Measurements from ENCODE around the gene TOM1L2.

Gene TOM1L2

GRCh38 chr17:17994271-17995069, 22.3 kb upstream of the TOM1L2 start:
- TF ChIP-seq CTCF (IDR thresholded peaks at IDR 0.05; ENCODE audit: extremely low read depth, missing control alignments), result no peak
- no peak for DNase-seq (ENCODE audit: low spot score)

GRCh38 chr17:17993852-17994251, 21.7 kb upstream of the TOM1L2 start:
- DNase-seq (ENCODE audit: low spot score), result no peak
- no peak for TF ChIP-seq CTCF (IDR thresholded peaks at IDR 0.05; ENCODE audit: extremely low read depth, missing control alignments)

- TF ChIP-seq CTCF (IDR thresholded peaks at IDR 0.05; ENCODE audit: extremely low read depth, missing control alignments), result no peak
- no peak for DNase-seq (ENCODE audit: low spot score)
Measured at GRCh38 chr17:17993366-17993765, 21.2 kb upstream of the TOM1L2 start.

- no peak for TF ChIP-seq CTCF (IDR thresholded peaks at IDR 0.05; ENCODE audit: extremely low read depth, missing control alignments)
- no peak for DNase-seq (ENCODE audit: low spot score)
Measured at GRCh38 chr17:17990282-17990681, 18.1 kb upstream of the TOM1L2 start.

- no peak for TF ChIP-seq CTCF (IDR thresholded peaks at IDR 0.05; ENCODE audit: extremely low read depth, missing control alignments)
Measured at GRCh38 chr17:17989618-17990017, 17.4 kb upstream of the TOM1L2 start.

GRCh38 chr17:17989081-17989480, 16.9 kb upstream of the TOM1L2 start:
- no peak for DNase-seq (ENCODE audit: low spot score)
- TF ChIP-seq CTCF (IDR thresholded peaks at IDR 0.05; ENCODE audit: extremely low read depth, missing control alignments), result no peak

More at GRCh38 chr17:17989618-17990017, 17.4 kb upstream of the TOM1L2 start:
- no peak for DNase-seq (ENCODE audit: low spot score)

GRCh38 chr17:17988427-17988945, 16.3 kb upstream of the TOM1L2 start:
- no peak for DNase-seq (ENCODE audit: low spot score)

More at GRCh38 chr17:17988427-17988945, 16.3 kb upstream of the TOM1L2 start:
- no peak for TF ChIP-seq CTCF (IDR thresholded peaks at IDR 0.05; ENCODE audit: extremely low read depth, missing control alignments)

Measured in GM20000 (cell line).